GM23338 (cell line): ENCODE data around the gene DTNB.

ENCODE experiments used
- CREB1 ChIP-seq: fragments of 250-450 bp; sonication (Bioruptor Pico); IDR thresholded peaks from 2 replicates; pipeline ENCODE4 v1.5.0; 2020; ENCODE audit warnings: low read depth, mild to moderate bottlenecking, moderate library complexity
- CTCF ChIP-seq, 2 experiments: fragments of 200-600 bp in 1 of 2; sonication (generic) in 1 of 2; conservative IDR thresholded peaks; 2 replicates each; pipeline versions ENCODE4 v1.5.1 to v1.6.1; 2016 to 2017; ENCODE audit warnings: antibody characterized with exemption in 2 of 2, low read depth in 2 of 2, mild to moderate bottlenecking in 2 of 2, moderate library complexity in 1 of 2
- ETS1 ChIP-seq: IDR thresholded peaks from 2 replicates; pipeline ENCODE4 v1.6.1; 2016; ENCODE audit warnings: antibody characterized with exemption
- EZH2 ChIP-seq: fragments of 200-600 bp; sonication (generic); IDR thresholded peaks from one replicate; pipeline ENCODE4 v1.8.0; 2017; ENCODE audit warnings: antibody characterized with exemption, mild to moderate bottlenecking, low read depth; ENCODE audit not compliant: unreplicated experiment
- POLR2AphosphoS5 ChIP-seq: IDR thresholded peaks from 2 replicates; pipeline ENCODE4 v1.6.1; 2016; ENCODE audit warnings: antibody characterized with exemption, low read depth
- REST ChIP-seq: IDR thresholded peaks from one replicate; pipeline ENCODE4 v1.6.1; 2018; ENCODE audit warnings: antibody characterized with exemption; ENCODE audit not compliant: unreplicated experiment

- TF ChIP-seq POLR2AphosphoS5 (no peak), CTCF (conservative IDR thresholded peaks at IDR 0.05; ENCODE audit: low read depth in 2 of 2) (no peak), CREB1 (CRISPR knock-in tag) (no peak), ETS1 (no peak), EZH2 (no peak), REST (no peak)
Observed at GRCh38 chr2:25710750-25711149, 37.4 kb upstream of the DTNB start.
